NCI-H2196 (cell line): ENCODE results near the gene PDE7B.

Experiments
- DNase-seq: peaks from one replicate; lab custom pipeline; 2025; ENCODE audit not compliant: unreplicated experiment; lab: John Stamatoyannopoulos, UW

The PDE7B gene

DNA sequence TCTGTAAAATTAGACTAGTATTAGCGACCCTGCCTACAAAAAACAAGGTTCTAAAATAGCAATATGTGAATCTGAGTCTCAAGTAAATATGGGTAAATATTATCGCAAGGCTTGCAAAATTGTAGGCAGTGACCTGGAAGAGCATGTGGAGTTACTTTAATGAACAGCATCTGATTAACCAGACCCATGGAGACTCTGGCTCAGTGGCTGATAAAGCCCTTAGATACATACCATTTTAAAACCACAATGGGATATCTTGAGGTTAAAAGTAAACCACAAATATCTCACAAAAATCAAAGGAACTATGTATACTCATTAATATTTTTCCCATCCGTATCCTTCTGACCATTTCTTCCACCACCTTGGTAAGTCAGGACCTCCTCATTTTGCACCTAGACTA lies 211.6 kb downstream of the PDE7B start:
- DNase-seq, result no peak

DNA sequence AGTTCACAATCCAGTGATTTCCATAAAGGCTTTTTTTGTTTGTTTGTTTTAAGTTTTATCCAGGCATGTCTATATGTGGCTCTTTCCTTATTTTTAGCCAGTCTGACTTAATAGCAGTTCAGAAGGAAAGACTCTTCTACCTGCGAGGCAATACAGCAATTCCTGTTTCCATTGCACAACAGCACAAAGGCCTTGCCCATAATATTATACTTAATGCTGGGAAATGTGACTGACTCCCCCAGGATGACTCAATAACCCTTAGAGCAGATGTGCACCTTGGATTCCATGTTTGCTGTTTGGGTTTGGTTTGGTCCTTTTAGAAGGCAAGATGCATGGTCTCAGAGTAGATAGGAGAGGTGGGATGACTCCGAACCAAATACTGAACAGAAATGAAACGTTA lies 214.5 kb downstream of the PDE7B start:
- DNase-seq, result no peak

DNA sequence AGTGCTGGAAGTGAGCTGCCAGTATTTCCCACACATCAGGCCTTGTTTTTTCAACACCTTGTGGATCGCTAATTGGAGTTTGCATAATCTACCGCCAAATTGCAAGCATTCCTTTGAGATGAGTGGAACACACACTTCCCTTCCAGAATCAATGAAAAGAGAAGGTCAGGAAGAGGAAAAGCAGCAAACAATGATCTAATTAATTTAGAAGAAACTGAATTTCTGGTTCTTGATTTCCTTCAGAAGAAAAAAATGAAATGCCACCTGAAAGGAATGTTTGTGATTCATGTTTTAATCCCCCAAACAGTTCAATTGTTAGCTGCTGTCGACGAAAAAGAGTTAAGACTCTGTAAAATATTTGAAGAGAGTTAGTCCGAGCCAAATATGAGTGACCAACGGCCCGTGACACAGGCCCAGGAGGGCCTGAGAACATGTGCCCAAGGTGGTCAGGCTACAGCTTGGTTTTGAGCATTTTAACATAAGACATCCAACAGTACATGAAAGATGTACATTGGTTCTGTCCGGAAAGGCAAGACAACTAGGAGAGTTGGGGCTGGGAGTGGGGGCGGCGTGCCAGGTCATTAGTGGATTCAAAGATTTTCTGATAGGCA lies 216.3 kb downstream of the PDE7B start:
- DNase-seq, result no peak

DNA sequence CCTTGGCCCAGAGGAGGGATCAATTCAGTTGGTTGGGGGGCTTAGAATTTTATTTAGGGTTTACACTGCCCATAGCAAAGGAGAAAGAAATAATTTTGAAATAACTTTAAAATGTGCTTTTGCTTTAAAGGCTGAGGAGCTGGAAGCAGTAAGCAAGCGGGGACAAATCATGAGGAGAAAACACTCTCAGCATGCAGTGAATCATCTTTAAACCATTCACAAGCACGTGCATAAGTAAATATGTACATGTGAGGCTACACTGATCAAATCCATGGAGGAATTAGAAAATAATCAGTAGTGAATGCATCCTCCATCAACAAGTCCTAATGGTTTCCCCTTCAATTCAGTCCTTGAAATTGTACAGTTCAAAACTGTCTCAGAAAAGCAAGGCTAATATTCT lies 217.6 kb downstream of the PDE7B start:
- no peak for DNase-seq

DNA sequence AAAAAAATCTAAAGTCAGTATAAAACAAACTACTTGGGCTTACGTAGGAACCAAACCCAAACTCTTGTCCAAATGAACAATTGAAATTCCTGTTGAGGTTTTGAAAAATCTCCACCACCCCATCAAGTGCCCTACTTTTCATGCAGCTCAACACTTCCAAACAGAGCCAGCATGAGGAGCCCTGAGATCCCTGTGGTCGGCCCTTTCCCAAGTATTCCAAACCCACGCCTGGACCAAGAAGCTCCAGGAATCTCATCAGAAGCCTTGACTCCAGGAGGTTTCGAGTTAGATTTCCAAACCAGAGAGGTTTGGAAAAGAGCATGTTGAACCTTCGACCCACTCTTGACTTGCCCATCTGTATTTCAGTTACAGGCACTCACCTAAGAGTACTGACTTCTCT lies 219.3 kb downstream of the PDE7B start:
- DNase-seq, result no peak

DNA sequence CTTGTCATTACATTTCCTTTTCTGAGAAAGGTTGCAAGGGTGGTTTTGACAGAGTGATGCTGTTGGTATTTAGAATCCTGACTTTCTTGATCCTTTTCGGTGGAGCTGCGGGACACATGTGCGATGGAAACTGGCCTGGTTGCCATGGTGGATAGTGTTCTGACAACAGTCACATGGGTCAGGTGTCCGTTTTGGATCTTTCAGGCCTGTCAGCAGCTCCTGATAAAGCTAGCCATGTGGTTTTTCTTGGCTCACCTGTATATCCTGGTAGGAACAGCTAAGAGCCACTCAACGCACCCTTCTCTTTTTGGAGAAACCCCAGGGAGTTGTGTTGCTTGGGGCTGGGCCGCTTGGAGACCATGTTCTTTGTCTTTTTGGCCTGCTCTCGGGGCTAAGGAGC lies 221.2 kb downstream of the PDE7B start:
- no peak for DNase-seq

DNA sequence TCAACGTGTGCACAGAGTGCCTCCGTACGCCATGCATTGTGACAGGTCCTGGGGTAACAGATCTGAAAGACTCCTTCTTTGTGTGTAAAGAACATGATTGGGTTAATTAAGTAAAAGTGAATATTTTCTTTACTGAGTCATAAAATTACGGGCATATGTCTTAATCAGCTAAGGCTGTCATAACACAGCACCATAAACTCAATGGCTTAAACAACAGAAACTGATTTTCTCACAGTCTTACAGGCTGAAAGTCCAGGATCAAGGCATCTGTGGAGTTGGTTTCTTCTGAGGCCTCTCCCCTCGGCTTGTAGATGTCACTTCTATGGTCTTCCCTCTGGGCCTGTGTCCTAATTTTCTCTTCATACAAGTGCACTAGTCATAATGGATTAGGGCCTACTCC lies 221.7 kb downstream of the PDE7B start:
- no peak for DNase-seq

DNA sequence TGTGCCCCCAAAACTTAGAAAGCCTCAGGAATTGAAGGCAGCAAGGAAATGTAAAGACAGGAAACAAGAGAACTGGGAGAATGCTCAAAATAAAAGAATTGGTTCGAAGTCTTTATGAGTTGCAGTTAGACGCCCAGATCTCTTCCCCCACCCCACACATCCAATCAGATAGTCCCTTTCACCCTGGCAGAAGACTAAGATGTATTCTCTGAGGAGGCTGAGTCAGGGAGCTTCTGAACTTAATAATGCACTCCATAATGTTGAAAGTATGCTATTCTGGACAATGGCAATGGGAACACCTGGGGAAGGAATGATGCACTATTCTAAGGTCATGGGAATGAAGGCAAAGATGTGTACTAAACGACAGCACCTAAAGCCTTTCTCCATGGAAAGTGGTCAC lies 225.0 kb downstream of the PDE7B start:
- no peak for DNase-seq

DNA sequence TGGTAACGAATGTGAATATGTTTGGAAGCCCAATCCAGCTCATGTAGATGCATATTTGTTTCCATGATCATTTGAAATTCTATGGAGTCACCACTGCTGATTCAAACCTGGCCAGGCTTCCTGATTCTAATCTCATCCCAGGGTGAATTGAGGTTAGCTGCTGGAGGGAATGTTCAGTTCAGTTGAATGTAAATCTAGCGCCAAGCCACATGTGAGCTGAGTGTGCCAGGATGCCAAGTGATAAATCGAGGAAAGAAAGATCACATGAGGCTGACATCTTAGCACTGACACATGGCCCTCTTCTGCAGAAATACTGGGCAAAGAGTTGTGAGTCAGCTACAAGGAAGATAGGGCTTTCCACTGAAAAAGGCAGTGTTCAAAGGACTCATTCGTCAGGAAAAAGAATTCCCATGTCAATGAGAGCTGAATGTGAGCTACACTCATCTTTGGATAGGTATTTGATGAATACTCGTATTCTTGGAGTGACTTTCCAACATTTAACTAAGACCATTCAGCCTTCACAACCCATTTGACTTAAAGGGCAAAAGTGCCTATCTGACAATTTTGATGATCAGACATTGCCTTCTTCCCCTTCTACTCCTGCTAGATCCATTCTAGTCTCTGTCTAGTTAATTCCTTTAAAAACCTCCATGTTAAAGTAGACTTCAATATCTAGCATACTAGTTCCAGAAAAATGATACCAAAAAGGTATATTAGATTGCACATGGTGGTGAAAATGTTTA lies 226.5 kb downstream of the PDE7B start:
- no peak for DNase-seq

DNA sequence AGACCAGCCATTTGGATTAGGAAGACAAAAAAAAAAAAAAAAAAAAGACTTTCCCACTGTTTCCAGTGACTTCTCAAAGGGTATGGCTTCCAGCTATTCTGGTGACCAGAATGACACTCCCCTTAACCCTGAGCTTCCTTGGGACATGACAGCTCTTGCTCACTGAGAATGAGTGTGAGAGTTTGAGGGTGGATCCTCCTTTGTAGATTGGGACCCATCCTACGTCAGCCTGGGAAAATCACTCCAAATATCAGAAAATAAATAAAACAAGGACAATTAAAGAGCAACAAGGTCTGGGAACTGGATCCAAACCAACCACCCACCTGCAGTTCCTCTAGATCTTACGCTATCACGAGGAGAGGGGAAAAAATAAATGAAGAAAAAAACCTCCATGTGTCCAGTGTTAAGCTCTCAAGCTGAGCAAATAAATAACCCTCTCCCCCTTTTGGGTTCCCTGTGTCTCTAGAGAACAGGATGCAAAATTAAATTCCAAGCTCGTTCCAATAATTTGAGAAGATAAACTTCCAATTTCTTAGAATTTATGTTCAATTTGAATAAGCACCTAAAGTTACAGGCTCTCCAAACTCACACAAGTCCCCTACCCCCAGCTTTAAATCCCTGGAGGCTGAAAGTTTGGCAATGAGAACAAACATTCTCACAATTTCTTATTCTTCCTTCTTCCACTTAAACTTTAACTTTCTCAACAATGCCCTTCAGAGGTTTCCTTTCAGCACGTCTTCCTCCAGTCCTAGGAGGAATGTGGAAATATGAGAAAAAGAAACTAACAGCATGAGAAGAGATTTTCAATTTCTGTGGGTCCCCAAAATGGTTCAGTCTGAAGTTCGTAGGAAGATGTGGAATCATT lies 228.4 kb downstream of the PDE7B start:
- DNase-seq, result no peak

DNA sequence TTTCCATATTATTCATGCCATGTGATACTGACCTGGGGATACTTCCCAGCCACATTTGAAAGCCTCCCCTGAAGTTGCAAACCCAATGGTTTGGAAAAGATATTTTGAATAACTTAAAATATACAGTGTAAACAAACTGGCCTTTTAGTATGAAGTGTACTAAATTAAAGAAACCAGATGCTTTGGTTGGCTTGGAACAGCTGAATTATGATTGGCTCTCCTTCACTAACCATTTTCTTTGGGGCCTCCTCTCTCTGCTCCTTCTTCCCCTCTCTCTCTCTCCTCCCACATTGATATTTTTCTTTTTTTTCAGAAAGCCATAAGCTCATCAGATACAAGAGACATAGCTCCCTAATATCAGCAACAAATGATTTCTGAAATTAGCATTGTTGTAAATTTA lies 232.0 kb downstream of the PDE7B start:
- no peak for DNase-seq

DNA sequence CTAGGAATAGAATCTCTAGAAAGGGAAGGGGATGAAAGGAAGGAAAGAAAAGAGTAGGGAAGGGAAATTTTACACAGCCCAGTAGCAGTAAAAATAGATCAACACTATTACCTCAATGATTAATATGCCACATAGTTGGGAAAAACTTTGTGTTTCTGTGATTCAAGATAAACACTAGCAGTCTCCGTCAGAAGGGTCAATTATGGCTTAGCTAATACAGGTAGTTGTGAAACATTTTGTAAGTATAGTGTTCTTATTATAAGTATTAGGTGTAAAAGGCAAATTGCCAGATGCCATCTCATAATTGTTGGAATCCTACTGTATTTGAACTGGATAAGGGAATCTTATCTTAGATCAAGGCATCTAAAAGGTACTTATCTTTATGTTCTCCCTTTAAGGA lies 232.9 kb downstream of the PDE7B start:
- DNase-seq, result no peak

DNA sequence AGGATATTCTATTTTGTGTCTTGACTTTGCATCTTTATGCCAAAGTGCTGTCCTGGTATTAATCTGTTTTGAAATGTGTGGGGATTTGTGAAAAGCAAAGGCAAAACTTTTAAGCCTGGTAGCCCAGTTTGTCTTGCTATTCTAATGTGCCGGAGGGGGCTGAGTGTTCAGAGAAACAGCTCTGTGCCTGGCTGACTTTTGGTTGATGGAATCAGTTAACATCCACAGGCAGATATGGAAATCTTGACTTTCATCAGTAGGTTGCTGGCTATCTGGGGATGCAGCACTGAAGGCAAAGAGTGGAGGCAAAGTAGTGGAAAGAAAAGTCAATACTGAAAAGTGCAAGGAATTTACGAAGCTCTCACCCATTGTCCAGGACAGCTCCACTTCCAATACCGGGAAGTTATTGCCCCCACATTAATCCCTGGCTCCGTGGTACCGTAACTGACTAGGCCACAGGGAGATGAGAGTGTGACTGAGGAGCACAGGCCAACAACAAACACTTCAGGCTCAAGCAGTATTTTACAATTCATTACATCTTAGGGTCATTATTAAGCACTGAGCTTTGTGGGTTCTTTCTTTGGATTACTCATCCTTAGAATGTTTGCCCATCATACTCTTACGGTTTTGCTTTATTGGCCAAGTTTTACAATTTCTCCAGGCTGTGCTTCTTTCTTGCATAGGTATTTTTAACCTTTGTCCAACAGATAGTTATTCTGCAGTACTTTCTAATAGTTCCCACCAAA lies 234.0 kb downstream of the PDE7B start:
- DNase-seq, result no peak

DNA sequence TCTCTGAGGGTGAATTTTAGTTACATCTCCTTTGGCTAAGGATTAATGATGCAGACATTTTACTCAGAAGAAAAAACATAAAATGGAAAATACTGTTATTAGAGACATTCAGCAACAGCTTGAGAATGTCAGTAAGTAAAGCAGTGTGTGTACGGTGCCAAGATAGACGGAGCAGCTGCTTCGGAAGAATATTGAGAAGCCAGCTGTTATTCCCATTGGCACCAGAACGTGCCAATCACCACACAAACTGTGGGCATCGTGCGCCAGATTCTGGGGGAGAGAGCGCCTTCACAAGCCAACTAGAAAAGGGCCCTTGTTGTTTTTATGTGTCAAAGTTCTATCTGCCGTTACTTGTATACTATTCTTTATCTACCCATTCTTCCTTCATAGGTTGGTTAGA lies 235.2 kb downstream of the PDE7B start:
- DNase-seq, result no peak

DNA sequence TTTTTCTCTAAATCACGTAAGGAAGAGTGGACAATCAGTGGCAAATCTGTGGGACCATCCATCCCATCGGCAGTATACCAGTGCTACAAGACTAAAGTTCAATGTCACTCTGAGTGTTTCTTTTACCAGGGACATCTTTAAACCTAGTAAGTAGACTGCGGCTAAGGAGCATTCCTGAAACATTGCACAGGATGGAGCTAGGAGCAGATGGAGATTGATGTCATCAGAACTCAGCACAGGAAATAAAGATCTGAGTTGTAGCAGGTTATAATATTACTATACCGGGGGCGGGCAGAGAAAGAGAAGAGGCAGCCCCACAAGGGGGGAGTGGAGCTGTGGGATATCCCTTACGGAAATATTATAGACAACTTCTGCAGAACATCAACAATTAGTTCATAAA lies 236.5 kb downstream of the PDE7B start:
- DNase-seq, result no peak

DNA sequence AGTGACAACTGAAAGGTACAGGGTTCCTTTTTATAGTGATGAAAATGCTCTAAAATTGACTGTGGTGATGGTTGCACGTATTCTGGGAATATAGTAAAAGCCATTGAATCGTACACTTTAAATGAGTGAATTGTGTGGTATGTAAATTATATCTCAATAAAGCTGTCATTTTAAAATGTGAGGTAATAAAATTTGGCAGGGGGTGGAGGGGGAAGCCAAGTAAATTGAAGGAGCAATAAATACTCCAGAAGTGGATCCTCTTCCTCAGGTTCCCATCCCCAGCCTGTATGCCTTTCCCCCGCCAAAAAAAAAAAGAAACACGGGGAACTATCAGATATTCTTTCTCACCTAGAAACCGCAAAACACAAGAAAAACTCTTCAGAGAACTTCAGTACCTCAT lies 237.2 kb downstream of the PDE7B start:
- no peak for DNase-seq

DNA sequence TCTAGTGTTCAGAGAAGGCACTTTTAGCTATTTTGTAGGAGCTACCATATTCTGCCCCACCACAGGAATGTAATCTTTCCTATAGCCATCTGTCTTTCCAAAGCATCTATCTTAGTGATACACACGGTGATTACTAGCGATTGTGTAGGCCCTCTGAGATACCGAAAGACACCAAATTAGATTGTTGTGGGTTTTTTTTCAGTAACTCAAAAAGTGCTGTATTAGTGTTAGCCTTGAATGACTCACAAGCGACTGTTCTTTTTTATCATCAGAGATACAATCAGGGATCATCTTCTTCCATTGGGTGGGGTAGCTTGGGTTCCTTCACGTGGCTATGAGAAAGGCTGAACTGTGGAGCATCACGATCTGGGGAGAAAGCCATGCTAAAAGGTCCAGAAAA lies 238.4 kb downstream of the PDE7B start:
- DNase-seq, result no peak

DNA sequence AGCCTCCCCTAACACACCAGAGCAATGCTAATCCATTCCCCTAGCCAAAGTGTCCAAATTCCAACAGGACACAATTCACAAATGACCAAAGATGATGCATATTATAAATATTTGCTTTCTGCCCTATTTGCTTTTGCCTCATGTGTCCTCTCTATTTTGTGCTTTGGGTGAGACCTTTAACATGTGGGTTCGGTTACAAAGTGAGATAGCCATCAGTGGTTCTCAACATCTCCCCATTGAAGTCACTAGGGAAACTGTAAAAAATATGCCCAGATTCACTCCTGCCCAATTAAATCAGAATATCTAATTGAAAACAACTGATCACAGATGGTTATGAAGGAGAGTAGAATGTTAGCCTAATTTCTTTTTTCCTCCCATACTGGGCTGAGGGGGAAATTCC lies 239.4 kb downstream of the PDE7B start:
- DNase-seq, result no peak

DNA sequence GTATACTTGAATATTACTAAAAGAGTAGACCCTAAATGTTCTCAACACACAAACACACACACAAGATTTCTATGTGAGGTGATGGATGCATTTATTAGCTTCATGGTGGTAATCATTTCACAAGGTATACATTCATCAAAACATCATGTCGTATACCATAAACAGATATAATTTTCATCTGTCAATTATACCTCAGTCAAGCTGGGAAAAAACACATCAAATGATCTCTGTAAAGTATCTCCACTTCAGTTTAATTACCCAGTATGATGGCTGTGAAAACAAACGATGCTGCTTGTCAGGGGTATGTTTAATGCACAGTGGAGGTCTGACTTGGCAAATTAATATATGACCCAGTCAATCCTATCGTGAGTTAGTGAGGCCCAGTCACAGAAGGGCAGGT lies 241.4 kb downstream of the PDE7B start:
- DNase-seq, result no peak

DNA sequence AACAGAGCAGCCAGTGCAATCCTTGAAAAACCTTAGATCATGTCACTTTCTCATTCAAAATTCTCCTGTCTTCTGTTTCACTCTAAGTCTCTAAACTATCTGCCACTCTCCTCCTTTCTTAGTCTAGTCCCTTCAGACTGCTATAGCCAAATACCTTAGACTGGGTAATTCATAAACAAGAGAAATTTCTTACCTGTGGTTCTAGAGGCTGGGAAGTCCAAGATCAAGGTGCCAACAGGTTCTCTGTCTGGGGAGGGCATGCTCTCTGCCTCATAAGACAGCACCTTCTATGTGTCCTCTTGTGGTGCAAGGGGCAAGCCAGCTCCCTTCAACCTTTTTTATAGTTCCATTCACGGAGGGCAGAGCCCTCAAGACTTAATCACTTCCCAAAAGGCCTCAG lies 242.3 kb downstream of the PDE7B start:
- no peak for DNase-seq

DNA sequence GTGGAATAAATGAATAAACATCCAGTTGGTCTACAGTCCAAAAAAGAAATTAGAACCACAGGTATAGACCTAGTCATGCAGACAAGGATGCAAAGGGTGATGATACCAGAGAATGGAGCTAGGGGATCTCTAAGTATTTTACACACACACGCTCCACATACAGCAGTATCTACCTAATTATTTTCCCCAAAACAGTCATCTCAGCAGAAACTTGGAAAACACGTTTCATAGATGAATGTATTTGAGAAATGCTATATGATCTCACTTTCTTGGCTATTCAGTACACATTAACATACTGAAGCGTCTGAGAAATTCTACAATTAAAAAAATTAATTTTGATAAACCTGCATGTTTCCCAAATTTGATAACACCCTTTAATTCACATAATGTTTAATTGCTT lies 243.3 kb downstream of the PDE7B start:
- no peak for DNase-seq

DNA sequence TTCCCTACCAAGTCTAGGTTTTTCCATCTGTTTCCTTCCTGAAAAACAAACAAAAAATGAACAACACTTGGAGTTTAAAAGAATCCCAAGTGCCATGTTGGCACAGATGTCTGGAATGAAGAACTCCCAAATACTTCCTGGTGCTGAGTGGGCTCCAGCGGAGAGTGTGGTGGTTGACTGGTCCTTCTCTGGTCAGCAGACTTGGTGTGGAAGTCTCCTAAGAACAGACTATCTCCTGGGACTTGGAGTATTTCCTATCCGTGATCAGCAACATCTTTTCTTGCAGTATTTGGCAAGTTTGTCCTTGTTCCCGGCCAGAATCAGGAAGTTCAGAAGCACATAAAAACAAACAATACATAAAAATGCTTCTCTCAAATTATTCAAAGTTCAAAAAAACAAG lies 244.5 kb downstream of the PDE7B start:
- no peak for DNase-seq
